Gastroesophageal sphincter (tissue), 3 donors: ENCODE measurements around the gene PAM.

Source experiments
- CTCF ChIP-seq, 4 experiments: fragments of 200-600 bp in 2 of 4; fragments of 450-650 bp in 2 of 4; sonication (generic) in 1 of 4; IDR thresholded peaks; one replicate each; pipeline ENCODE4 v1.5.1; 2017 to 2019; ENCODE audit warnings: antibody characterized with exemption in 4 of 4, mild to moderate bottlenecking in 2 of 4, moderate library complexity in 2 of 4
- POLR2A ChIP-seq, 2 donors: fragments of 450-650 bp; IDR thresholded peaks; one replicate each; pipeline ENCODE4 v1.6.1; 2017; ENCODE audit warnings: antibody characterized with exemption in 2 of 2, mild to moderate bottlenecking in 2 of 2, moderate library complexity in 1 of 2
- POLR2AphosphoS5 ChIP-seq: sonication (generic); formaldehyde crosslinking; IDR thresholded peaks from one replicate; pipeline ENCODE4 v1.6.1; 2017; ENCODE audit warnings: antibody characterized with exemption

- TF ChIP-seq CTCF (IDR thresholded peaks at IDR 0.05) (no peak), POLR2AphosphoS5 (no peak), POLR2A (IDR thresholded peaks at IDR 0.05) (no peak)
These were observed 8.6 kb downstream of the PAM start for GRCh38 chr5:102763734-102764133.
